ENCODE data around the gene TGM2.

- TF ChIP-seq CTCF (IDR thresholded peaks at IDR 0.05) (no peak), REST (IDR thresholded peaks at IDR 0.05; ENCODE audit: insufficient read depth in 1 of 2, low read depth in 2 of 2, low read length in 1 of 2) (no peak), TCF7L2 (IDR thresholded peaks at IDR 0.05; ENCODE audit: low read depth, low read length) (no peak), SIN3A (IDR thresholded peaks at IDR 0.05; ENCODE audit: borderline replicate concordance, insufficient read depth, low read depth, low read length) (no peak)
These were observed 45.6 kb downstream of the TGM2 start for GRCh38 chr20:38119446-38119845.
